Measurements from ENCODE around the gene GOT1. TPM values are rescaled to one million over a fixed set of nuclear protein-coding genes. Genes with fewer than 3 reads are reported as not detected.

The GOT1 gene
- total RNA-seq, 1 experiment from 2014 or later, result 59.8 TPM

DNA sequence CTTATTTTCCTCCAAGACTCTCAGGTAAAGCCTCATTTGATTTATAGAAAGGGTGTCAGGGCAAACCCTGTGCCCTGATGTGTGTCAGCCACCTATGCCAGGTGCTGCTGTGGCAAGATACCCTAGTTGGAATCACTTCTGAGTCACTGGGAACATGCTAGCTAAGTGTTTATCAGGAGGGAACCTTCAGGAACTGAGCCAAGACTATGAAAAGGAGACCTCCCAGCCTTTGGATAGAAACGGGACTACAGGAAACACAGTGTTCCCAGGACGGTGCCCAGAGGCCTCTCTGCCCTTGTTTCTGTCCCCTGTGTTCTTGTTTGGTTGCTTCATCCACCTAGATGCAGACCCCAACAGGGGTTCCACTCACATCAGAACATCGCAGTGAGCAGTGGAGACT is 72.7 kb downstream of the GOT1 start:
- DNase-seq, result no peak
- H3K4me3 Mint-ChIP-seq (ENCODE audit: unreplicated experiment), result no peak overlapping the region
- Histone ChIP-seq H3K4me1 (peaks cover 10% of the 10 kb centered on the region), H3K27me3 (replicated peaks; ENCODE audit: control insufficient read depth, insufficient read depth, low read length) (no peaks in the 10 kb centered on the region), H3K4me3 (ENCODE audit: low read depth, low read length) (no peak overlapping the region), H3K9me3 (no peaks in the 10 kb centered on the region), H3K36me3 (ENCODE audit: control insufficient read depth, insufficient read depth, low read length) (no peaks in the 10 kb centered on the region)
- H3K4me1 Mint-ChIP-seq (ENCODE audit: low read depth, unreplicated experiment), result peaks cover 14% of the 10 kb centered on the region
- H3K36me3 Mint-ChIP-seq (ENCODE audit: insufficient read depth, unreplicated experiment), result no peaks in the 10 kb centered on the region
- intact Hi-C loops (cut with micrococcal nuclease; ENCODE audit: unreplicated experiment), result no loop called here
- H3K27ac Mint-ChIP-seq (ENCODE audit: unreplicated experiment), result peak overlapping the region; percentile 18
- peaks cover 3% of the 10 kb centered on the region for H3K27me3 Mint-ChIP-seq (ENCODE audit: insufficient read depth, unreplicated experiment)
- POLR2A ChIA-PET, result no interaction called here
- no peaks in the 10 kb centered on the region for H3K9me3 Mint-ChIP-seq (ENCODE audit: unreplicated experiment)
- BruUV-seq (replicated peaks), result no TSS peak
- TF ChIP-seq, protein P1, sequence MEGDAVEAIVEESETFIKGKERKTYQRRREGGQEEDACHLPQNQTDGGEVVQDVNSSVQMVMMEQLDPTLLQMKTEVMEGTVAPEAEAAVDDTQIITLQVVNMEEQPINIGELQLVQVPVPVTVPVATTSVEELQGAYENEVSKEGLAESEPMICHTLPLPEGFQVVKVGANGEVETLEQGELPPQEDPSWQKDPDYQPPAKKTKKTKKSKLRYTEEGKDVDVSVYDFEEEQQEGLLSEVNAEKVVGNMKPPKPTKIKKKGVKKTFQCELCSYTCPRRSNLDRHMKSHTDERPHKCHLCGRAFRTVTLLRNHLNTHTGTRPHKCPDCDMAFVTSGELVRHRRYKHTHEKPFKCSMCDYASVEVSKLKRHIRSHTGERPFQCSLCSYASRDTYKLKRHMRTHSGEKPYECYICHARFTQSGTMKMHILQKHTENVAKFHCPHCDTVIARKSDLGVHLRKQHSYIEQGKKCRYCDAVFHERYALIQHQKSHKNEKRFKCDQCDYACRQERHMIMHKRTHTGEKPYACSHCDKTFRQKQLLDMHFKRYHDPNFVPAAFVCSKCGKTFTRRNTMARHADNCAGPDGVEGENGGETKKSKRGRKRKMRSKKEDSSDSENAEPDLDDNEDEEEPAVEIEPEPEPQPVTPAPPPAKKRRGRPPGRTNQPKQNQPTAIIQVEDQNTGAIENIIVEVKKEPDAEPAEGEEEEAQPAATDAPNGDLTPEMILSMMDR (IDR thresholded peaks at IDR 0.05; ENCODE audit: insufficient read depth in 1 of 2, low read depth in 1 of 2, low read length in 1 of 2, severe bottlenecking in 1 of 2, unreplicated experiment in 1 of 2), result no peak
- CTCF ChIA-PET, result no interaction called here

DNA sequence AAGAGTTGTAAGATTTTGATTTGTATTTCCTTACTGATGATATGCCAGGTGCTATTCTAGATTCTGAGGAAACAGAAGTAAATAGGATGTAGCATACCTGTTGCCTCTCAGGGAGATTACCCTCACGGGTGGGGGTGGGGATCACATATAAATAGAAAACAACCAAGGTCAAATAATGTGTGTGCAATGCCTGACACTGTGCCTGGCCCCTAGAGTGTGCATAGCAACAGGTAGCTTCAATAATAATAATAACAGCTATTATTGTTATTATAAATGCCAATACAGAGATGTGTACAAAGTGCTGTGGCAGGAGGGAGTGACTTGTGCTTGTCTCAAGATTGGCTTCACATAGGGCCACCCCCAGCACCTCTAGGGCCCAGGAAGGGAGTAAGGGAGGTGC is 77.2 kb downstream of the GOT1 start:
- H3K4me1 ChIP-seq, result peaks cover 5% of the 10 kb centered on the region
- TF ChIP-seq, protein P1 (IDR thresholded peaks at IDR 0.05; ENCODE audit: insufficient read depth in 1 of 2, low read depth in 1 of 2, low read length in 1 of 2, severe bottlenecking in 1 of 2, unreplicated experiment in 1 of 2), result no peak
- H3K27me3 ChIP-seq (replicated peaks; ENCODE audit: control insufficient read depth, insufficient read depth, low read length), result no peaks in the 10 kb centered on the region
- H3K9me3 Mint-ChIP-seq (ENCODE audit: unreplicated experiment), result no peaks in the 10 kb centered on the region
- BruUV-seq (replicated peaks), result no TSS peak
- DNase-seq, result no peak
- no peak overlapping the region for H3K4me3 ChIP-seq (ENCODE audit: low read depth, low read length)
- H3K27ac Mint-ChIP-seq (ENCODE audit: unreplicated experiment), result no peak overlapping the region
- peaks cover 10% of the 10 kb centered on the region for H3K27me3 Mint-ChIP-seq (ENCODE audit: insufficient read depth, unreplicated experiment)
- ChIA-PET POLR2A (no interaction called here), CTCF (no interaction called here)
- no peaks in the 10 kb centered on the region for H3K9me3 ChIP-seq
- peaks cover 10% of the 10 kb centered on the region for H3K4me1 Mint-ChIP-seq (ENCODE audit: low read depth, unreplicated experiment)
- no peak overlapping the region for H3K4me3 Mint-ChIP-seq (ENCODE audit: unreplicated experiment)
- no peaks in the 10 kb centered on the region for H3K36me3 Mint-ChIP-seq (ENCODE audit: insufficient read depth, unreplicated experiment)
- intact Hi-C loops (cut with micrococcal nuclease; ENCODE audit: unreplicated experiment), result no loop called here
- no peaks in the 10 kb centered on the region for H3K36me3 ChIP-seq (ENCODE audit: control insufficient read depth, insufficient read depth, low read length)

DNA sequence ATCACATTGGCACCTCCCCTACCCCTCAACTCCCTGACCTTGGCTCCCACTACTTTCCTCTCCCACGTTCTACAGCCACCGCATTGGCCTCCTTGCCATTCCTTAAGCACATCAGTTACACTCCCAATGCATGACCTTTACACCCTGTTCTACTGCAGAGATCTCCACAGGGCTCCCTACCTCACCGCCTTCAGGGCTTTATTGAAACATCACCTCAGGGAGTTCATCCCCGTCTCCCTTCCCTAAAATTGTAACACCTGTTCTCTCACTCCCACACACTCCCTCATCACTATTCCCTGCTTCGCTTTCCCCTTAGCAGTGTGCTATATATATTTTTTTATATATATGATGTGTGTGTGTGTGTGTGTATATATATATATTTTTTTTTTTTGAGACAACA is 82.8 kb downstream of the GOT1 start:
- Histone ChIP-seq H3K4me3 (ENCODE audit: low read depth, low read length) (no peak overlapping the region), H3K27me3 (replicated peaks; ENCODE audit: control insufficient read depth, insufficient read depth, low read length) (no peaks in the 10 kb centered on the region), H3K4me1 (no peaks in the 10 kb centered on the region), H3K9me3 (no peaks in the 10 kb centered on the region), H3K36me3 (ENCODE audit: control insufficient read depth, insufficient read depth, low read length) (no peaks in the 10 kb centered on the region)
- TF ChIP-seq, protein P1 (IDR thresholded peaks at IDR 0.05; ENCODE audit: insufficient read depth in 1 of 2, low read depth in 1 of 2, low read length in 1 of 2, severe bottlenecking in 1 of 2, unreplicated experiment in 1 of 2), result no peak
- no peak overlapping the region for H3K4me3 Mint-ChIP-seq (ENCODE audit: unreplicated experiment)
- no TSS peak for BruUV-seq (replicated peaks)
- no peaks in the 10 kb centered on the region for H3K36me3 Mint-ChIP-seq (ENCODE audit: insufficient read depth, unreplicated experiment)
- H3K4me1 Mint-ChIP-seq (ENCODE audit: low read depth, unreplicated experiment), result peaks cover 21% of the 10 kb centered on the region
- DNase-seq, result no peak
- CTCF ChIA-PET, result no interaction called here
- no peak overlapping the region for H3K27ac Mint-ChIP-seq (ENCODE audit: unreplicated experiment)
- POLR2A ChIA-PET, result no interaction called here
- no peaks in the 10 kb centered on the region for H3K9me3 Mint-ChIP-seq (ENCODE audit: unreplicated experiment)
- peaks cover 7% of the 10 kb centered on the region for H3K27me3 Mint-ChIP-seq (ENCODE audit: insufficient read depth, unreplicated experiment)
- intact Hi-C loops (cut with micrococcal nuclease; ENCODE audit: unreplicated experiment), result no loop called here

Other genes with a start within 250 kb of the GOT1 start
- gene HPSE2, start 194.8 kb downstream of the GOT1 start, total RNA-seq (2022), result not detected in 2 replicates
- not detected in 2 replicates for gene CNNM1, start 101.3 kb downstream of the GOT1 start, total RNA-seq (2022)
- 0.37 and 0.43 TPM in 2 replicates for gene NKX2-3, start 102.3 kb upstream of the GOT1 start, total RNA-seq (2022)
- 33.8 and 36.7 TPM in 2 replicates for gene SLC25A28, start 189.8 kb upstream of the GOT1 start, total RNA-seq (2022)
- gene ENTPD7, start 228.9 kb upstream of the GOT1 start, total RNA-seq (2022), result 35.5 and 36.0 TPM in 2 replicates

Data from Caco-2 (cell line).